Hepatic stellate cell (primary cell): ENCODE measurements around the gene FCRL4.

Source experiments
- DNase-seq: peaks from one replicate; pipeline ENCODE4 v3.0.0; 2011; ENCODE audit warnings: low spot score

The FCRL4 gene

GRCh38 chr1:157597959-157598667 lies at the start of gene FCRL4:
TSS of gene FCRL4 (minus strand) at chr1:157598085. CDS start at chr1:157597944, 141 bp downstream.
- DNase-seq, result no peak

DNA sequence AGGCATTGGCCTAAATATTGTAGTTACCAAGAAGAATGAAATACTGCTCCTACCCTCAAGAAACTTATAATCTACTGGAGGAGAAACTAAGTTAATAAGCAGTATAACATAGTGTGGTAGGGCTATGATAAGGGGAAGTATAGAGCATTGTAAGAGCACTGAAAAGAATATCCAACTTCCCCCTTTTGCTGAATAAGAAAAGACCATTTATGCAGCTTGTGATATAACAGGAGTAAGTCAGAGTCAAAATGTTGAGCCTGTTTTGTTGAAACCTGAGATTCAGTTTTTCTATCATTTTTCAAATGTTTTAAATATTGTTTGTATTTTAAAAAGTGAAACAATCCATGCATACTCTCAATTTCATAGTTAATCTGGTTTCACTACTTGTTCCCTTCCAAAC lies 48.3 kb upstream of the FCRL4 start:
- no peak for DNase-seq

DNA sequence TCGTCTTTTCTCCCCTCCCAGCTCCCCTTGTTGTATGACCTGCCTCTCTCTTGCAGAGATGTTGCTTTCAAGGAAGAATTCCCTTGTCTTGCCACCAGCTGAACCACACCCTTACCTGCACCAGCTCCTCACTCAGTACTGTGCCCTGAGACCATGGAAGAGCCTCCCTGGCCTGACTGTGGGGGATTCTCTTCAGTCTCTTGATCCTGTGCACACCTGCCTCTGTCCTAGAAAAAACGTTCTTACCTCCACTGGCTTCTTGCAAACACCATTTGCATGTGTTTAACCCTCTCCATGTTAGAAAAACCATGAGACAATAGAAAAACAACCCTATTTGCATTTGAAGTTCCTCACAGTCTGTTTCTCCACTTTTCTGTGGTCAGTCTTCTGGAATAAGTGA lies 43.3 kb upstream of the FCRL4 start:
- DNase-seq, result no peak

DNA sequence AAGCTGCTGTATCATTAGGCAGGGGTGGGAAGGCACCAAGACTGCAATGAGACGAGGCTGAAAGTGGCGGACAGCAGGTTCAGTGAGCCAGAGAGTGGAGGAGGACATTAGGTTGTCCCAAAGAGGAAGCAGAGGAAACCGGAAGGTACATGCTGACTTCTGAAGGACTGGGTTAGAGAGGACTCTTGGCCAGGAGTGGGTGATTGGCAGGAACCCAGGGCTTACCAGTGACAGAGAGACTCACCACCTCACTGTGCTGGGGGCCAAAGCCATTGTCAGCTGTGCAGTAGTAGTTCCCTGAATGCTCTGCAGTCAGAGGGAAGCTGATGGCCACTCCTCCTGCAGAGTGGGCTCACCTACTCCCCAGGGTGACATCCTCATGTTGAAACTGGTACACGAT lies 41.9 kb upstream of the FCRL4 start:
- no peak for DNase-seq

- no peak for DNase-seq
These were observed 30.9 kb upstream of the FCRL4 start for GRCh38 chr1:157628773-157629172.

DNA sequence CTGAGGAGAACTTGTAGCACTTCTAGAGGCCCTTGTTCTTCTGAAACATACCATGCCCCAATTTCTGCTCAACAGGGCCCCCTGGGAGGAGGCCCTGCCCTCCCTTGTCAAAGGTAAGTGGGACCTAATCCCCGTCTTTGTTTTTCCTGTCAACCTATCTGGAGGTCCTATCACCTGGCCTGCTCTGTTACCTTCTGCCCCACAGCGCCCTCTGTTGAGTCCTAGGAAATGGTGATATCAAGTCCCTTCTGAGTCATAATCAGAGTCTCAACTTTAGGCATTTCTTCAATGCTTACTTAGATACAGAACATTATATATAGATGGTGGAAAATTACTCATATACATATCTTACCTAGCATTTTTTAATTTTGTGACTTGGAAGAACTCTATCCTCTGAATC lies 28.2 kb upstream of the FCRL4 start:
- DNase-seq, result no peak

- DNase-seq, result no peak
These were observed 26.6 kb upstream of the FCRL4 start for GRCh38 chr1:157624471-157624870.

DNA sequence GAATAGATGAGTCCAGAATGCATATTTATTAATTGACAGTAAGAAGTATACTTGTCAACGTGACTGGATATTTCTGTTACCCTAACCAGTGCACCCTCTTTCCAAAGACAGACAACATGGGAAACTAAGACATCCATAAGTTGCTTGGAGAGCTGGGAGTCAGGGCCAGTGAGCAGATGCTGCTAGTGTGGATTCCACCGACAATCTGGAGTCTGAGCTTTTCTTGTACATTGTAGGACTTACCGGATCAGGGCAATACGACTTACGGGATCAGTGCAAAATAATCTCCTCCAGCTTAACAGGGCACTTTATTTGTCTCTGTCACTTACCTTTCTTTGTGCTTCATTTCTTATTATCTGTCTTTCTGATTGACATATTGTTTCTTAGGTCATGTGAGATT lies 24.6 kb upstream of the FCRL4 start:
- DNase-seq, result no peak

DNA sequence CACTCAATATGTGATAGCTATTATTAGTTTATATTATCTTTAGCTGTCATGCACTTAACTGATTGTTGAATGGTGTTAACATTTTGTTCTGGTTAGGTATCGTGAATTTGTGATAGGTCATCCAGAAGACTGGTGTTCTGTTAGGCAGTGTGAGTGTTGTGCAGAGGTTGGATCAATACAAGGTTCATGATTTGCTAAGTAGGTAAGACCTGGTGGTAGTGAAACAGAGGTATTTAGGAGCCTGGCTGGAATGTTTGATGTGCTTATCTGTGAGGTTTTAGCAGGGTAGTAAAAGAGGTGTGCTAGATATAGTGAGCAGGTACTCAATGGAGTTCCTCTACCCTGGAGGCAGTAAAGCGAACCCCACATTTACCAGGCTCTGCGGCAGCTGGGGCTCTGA lies 20.3 kb upstream of the FCRL4 start:
- DNase-seq, result no peak

- DNase-seq, result no peak
These were observed 2.4 kb upstream of the FCRL4 start for GRCh38 chr1:157600236-157600635.

- no peak for DNase-seq
These were observed 1.5 kb downstream of the FCRL4 start for GRCh38 chr1:157596384-157596783.

GRCh38 chr1:157595356-157595755 lies 2.5 kb downstream of the FCRL4 start:
- no peak for DNase-seq

- DNase-seq, result no peak
These were observed 11.9 kb downstream of the FCRL4 start for GRCh38 chr1:157585984-157586383.

GRCh38 chr1:157584503-157584902 lies 13.4 kb downstream of the FCRL4 start:
- DNase-seq, result no peak

DNA sequence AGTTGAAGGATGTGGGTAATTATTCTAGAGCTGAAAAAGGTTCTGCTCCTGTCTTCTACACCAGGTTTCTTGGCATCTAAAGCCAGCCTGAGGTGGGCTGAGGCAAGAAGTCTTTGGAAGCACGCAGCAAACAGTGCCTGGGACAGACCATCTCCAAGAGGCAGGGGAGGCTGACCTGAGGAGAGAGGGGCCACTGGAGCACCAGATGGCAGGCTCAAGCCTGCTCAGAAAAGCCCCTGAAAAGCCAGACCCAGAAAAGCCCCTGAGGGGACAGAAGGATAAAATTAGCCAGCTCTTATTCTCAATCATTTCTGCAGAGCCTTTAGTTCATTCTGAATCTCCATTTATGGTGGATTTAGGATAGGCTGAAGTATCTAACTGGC lies 17.1 kb downstream of the FCRL4 start:
- DNase-seq, result no peak

DNA sequence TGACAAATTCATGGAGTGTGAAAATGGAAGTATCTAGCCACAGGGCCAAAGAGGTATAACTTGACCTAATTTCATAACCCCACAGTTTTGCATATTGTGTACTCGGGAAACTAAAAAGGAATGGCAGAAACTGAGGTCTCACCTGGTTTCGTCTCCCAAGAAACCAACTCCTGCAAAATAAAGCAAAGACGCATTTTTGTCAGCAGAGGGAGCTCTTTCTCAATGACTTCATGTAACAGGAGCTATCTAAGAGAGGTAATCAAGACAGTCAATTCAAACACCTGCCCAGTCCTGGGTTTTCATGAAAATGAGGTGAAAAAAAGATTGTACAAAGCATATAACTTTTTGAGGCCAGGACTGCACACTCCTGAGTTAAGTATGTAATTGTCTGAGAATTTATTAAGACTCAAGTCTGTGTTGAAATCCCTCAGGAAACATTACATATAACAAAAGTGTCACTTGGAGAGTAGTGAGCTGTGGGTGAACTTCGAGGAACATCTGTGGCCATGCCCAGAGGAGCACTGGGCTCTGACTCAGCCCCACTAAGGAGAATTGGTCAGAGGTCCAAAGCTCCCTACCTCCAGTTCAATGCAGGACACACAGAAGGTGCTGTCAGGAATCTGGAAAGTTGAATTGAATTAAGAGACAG lies 17.6 kb downstream of the FCRL4 start:
- peak; percentile 12 for DNase-seq

DNA sequence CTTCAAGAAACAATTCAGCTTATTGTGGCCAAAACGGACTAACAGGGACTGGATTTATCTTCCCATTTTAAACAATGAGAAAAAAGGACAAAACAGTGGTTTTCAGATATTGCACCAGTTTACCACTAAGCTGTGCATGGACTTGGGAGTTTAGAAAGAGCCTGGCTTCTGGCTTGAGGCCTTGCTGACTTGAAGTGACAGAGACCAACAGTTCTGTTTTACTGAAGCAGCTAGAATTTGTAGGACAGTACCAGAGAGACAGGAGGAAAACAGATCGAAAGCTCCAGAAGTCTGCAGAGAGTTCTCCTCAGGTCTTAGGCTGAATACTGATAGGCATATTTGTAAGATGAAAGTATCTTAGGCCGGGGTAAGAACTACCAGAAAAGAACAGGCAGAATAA lies 20.5 kb downstream of the FCRL4 start:
- no peak for DNase-seq

DNA sequence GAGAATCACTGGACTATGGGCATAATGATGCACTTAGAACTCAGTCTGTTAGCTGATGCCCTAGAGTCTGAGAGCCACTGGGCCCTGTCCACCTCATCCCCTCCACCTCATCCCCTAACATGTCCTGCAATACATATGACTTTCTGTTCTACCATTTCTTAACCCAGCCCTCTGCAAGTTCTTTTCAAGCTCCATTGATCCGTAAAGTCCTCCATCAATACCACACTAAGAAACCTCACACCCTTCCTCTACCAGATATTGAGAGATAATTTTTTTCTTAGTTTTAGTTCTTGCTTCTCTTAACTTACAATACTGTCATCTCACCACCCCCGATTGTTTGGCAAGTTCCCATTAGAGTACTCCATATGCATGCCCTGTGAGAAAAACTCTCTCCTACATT lies 22.1 kb downstream of the FCRL4 start:
- DNase-seq, result no peak

DNA sequence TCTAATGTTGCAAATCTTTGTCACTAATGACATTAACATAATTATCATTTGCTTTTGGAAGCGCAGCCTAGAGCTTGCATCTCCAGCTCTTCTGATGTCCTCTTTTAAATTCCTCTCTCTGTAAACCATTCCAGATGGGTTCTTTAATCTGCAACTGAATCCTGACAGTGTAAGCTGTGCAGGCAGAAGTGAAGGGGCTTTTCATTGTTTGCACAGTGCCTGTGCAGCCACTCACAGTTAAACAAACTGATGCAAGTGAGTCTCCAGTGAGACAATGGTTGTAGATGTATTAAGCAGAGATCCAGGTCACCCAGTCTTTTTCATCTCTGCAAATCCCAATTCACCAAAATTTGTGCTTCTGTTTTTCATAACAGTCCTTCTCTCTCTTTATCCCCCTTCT lies 23.0 kb downstream of the FCRL4 start:
- no peak for DNase-seq

DNA sequence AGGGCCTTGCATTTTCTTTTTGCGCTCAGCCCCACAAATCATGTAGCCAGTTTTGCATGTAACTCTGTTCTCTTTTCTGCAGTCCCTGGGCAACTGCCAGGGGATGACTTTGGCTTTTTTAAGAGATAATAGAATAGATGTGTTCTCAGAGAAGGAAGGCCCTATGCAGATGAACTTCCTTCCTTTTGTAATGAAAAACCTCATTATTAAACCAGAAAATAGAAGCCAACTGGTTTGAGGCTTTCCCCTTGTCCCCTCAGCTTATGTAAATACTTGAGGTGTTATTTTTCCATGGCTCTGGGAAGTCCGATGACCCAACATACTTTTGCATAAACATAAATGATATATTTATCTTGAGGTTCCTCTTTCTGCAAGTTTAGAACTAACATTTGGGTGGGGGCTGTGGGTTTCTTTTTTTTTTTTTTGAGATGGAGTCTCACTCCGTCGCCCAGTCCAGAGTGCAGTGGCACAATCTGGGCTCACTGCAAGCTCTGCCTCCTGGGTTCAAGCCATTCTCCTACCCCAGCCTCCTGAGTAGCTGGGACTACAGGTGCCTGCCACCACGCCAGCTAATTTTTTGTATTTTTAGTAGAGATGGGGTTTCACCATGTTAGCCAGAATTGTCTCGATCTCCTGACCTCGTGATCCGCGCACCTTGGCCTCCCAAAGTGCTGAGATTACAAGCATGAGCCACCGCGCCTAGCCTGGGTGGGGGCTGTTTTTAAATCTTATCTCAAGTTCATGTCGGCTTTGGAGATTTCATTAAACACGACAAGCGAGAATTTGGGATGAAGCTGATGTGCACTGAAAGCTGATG lies 31.2 kb downstream of the FCRL4 start:
- no peak for DNase-seq

DNA sequence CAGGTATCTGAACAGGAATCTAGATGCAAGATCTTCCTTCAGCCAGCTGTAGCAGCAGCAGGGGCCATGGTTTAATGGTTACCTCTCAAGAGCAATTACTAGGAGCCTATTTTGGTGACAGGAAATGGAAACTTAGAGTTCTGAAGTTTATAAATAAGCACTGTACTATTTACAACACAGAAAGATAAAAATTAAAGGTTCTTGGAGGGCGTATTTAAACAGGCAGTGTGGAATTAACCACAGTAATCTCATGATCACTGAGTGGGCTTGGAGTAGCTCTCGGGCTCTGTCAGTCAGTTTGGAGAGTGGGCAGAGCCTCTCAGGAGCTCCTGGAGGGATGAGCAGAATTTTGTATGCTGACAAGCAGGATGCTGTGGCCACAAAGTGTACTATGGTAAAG lies 35.4 kb downstream of the FCRL4 start:
- DNase-seq, result no peak

DNA sequence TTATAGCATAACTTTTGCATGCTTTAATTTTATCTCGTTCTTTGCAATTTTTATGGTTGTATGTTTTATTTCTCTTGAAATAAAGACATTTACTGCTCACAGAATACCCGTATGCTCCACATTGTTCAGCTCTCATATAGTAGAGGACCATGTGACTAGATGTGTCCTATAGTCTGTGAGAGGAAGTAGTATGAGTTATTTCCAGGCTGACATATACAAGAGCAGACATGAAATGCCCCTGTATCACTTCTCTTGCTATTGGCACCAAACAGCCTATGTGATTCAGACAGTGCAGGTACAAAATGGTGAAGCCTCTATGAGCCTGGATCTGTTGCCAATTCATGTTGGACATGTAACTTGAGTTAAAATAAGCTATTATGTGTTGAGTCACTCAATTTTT lies 39.8 kb downstream of the FCRL4 start:
- DNase-seq, result no peak
